HFF-Myc (cell line): ENCODE measurements around the gene PDE1A.

Source experiments
- DNase-seq: peaks from one replicate; pipeline ENCODE4 v3.0.0-alpha.2; 2011; ENCODE audit warnings: low read depth; ENCODE audit errors: extremely low read depth
- H3K4me3 ChIP-seq: replicated peaks from 2 replicates; pipeline ENCODE4 v1.5.1; 2011; ENCODE audit warnings: low read depth, mild to moderate bottlenecking, control low read depth, low read length
- TF ChIP-seq, protein P1 (sequence below): IDR thresholded peaks from 2 replicates; pipeline ENCODE4 v1.5.1; 2012; ENCODE audit warnings: mild to moderate bottlenecking, low read depth, low read length, control low read depth; ENCODE audit errors: missing control alignments

The PDE1A gene

DNA sequence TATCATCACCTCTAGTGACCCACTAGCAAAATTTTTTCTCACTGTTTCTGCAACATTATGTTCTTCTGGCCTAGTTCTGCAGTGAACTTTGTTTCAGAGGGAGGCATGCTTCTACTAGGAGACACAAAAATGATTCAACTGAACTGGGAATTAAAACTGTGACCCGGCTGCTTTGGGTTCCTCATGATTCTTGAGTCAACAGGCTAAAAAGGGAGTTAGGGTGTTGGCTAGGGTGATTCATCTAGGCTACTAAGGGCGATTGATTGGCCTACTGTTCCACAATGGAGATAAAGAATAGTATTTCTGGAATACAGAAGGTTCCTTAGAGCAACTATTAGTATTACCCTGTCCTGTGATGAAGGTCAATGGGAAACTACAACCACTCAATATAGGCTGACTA lies 261.6 kb downstream of the PDE1A start:
- DNase-seq = no peak
- TF ChIP-seq, protein P1, sequence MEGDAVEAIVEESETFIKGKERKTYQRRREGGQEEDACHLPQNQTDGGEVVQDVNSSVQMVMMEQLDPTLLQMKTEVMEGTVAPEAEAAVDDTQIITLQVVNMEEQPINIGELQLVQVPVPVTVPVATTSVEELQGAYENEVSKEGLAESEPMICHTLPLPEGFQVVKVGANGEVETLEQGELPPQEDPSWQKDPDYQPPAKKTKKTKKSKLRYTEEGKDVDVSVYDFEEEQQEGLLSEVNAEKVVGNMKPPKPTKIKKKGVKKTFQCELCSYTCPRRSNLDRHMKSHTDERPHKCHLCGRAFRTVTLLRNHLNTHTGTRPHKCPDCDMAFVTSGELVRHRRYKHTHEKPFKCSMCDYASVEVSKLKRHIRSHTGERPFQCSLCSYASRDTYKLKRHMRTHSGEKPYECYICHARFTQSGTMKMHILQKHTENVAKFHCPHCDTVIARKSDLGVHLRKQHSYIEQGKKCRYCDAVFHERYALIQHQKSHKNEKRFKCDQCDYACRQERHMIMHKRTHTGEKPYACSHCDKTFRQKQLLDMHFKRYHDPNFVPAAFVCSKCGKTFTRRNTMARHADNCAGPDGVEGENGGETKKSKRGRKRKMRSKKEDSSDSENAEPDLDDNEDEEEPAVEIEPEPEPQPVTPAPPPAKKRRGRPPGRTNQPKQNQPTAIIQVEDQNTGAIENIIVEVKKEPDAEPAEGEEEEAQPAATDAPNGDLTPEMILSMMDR = no peak
- no peak overlapping the region for H3K4me3 ChIP-seq

DNA sequence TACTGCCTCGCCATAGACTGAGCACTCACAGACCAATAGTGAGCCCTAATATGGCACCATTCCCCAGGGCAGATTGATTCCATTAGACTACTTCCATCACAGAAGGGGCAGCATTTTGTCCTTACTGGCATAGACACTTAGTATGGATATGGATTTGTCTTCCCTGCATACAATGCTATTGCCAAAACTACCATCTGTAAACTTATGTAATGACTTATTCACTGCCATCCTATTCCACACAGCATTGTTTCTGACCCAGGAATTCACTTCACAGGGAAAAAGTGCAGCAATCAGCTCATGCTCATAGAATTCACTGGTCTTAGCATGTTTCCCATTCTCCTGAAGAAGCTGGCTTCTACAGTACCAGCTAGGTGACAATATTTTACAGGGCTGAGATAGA lies 262.1 kb downstream of the PDE1A start:
- DNase-seq = no peak
- TF ChIP-seq, protein P1 = no peak
- no peak overlapping the region for H3K4me3 ChIP-seq

DNA sequence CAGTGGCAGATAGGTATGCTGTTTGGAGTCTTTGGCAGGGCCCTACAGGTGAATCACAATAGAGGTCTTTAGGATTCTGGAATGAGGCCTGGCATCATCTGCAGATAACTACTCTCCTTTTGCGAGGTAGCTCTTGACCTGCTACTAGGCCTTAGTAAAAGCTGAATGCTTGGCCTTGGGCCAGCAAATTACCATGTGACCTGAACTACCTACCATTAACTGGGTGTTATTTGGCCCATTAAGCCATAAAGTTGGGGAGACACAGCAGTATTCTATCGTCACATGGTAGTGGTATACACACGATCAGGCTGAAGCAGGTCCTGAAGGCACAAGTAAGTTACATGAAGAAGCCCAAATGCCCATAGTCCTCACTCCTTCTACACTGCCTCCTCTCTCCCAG lies 263.0 kb downstream of the PDE1A start:
- TF ChIP-seq, protein P1 = no peak
- DNase-seq = no peak
- no peak overlapping the region for H3K4me3 ChIP-seq

DNA sequence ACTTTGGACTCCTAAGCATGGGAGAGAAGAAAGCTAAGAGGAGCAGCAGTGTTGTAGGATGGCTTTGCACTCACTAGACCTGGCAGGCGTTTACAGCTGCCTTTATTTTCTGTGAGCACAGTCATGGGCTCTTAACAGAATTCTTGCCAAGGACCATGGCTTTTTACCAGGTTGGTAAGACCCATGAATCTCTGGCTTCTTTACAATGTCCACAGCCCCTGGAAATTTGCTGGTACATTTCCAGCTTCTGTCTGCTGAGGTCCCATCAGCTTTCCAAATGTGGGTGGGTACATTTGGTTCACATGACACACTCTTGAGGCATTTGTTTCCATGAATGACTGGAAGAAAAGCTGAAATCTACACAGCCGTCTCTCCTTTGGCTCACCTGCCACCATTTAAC lies 278.5 kb downstream of the PDE1A start:
- no peak overlapping the region for H3K4me3 ChIP-seq
- TF ChIP-seq, protein P1 = no peak
- DNase-seq = no peak

DNA sequence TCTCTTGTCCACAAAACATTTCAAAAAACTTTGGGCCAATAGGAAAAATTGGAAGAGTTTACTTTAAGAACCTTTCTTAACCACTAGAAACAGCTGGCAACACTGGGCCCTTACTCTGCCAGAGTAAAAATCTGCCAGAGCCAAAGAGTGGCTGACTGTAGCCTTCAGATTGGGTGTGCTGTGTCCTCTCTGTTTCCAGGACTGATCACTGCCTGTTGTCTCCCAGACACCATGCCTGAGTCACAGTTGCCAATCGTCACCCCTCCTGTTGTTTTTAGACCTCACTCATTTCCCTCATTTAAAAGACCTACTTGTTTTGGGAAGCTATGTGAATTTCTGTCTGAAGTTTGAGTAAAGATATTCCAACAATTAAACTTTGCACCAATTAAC lies 282.1 kb downstream of the PDE1A start:
- no peak for DNase-seq
- no peak overlapping the region for H3K4me3 ChIP-seq
- TF ChIP-seq, protein P1 = no peak

DNA sequence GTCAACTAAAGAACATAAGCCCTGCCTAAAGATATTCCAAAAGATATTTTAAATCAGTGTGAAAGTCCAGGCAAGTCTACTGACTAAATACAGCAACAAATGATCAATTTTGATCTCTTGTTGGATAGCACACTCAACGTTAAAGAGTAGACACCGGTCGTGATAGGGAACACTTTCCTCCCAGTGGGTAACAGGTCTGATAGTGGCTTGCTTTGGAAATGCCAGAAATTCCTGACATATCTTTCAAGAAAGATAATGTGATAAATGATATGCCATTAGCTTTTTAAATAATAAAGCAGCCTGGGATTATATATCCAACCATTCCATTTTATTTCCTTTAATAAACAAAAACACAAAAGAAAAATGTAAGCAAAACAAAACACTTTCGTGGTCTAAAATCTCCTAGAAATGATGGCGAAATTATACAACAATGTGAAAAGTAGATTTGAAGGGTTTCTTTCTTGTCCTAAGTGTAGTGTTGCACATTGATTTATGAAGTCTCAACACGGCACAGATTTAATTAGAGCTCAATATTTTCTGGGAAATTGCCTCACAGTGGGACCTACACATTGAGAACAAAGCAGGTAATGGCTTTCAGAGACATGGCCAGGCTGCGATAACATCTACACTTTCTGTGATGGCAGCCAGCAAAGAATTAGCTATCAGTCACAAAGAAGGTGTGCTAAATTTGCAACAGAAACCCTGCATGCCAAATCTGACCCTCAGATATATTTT lies 282.6 kb downstream of the PDE1A start:
- H3K4me3 ChIP-seq = no peak overlapping the region
- no peak for DNase-seq
- TF ChIP-seq, protein P1 = no peak

DNA sequence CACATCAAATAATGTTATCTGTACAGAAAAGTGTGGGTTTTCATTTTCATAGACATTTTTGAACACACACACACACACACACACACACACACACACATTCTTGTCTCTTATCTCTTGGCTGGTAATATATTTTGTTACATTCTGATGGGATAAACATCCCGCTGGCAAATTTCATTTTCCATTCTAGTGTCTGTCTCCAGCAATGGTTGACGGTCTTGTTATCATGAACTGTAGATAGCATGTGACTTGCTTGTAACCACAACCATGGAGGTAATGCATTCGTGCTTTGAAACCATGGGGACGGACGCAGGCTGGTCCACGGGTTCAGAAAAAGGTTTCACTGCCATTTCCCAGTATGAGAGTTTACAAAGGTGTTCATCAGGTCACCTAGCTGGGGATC lies 284.8 kb downstream of the PDE1A start:
- TF ChIP-seq, protein P1 = no peak
- DNase-seq = no peak

More for the DNA sequence above, 284.8 kb downstream of the PDE1A start:
- H3K4me3 ChIP-seq = no peak overlapping the region
